Caki2 (cell line): Measurements from ENCODE around the gene DIO3. TPM values are rescaled to one million over a fixed set of nuclear protein-coding genes. Genes with fewer than 3 reads are reported as not detected.

Experiments used
- DNase-seq: peaks from one replicate; pipeline ENCODE4 v3.0.0-alpha.2; 2015; ENCODE audit warnings: low read depth
- in situ Hi-C: cut with HindIII; loops from 2 replicates; pipeline ENCODE4 v1.10.0; 2016; ENCODE audit warnings: low sequenced_read_pairs, low pct_unique_long_range_greater_than_20kb, mixed read lengths
- total RNA-seq: library from RNA; depleted of rRNA; stranded (reverse); fragments of >200 nt; shearing (Covaris generic); gene quantifications from 2 replicates; pipeline ENCODE4 v1.2.3, GENCODE V29; 2014; ENCODE audit warnings: low replicate concordance

Gene DIO3
- total RNA-seq, 1 experiment from 2014 or later = 0.71 TPM

DNA sequence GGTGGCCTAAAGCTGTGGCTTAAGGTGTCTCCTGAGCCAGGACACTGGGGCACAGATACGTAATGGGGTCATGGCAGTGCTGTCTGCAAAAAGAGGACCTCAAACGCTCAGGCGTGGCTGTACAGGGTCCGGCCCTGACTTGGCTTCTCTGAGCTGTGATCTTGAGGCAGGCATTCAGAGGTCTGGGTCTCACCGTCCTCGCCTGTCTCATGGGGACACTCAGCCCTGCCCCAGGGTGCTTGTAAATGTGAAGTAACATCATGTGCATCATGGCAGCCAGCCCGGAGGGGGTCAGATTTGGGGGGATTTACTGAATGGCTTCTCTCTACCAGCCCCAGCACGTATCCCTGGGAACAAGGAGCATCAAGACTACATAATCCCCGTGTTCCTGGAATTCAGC, 28.8 kb downstream of the DIO3 start:
- in situ Hi-C loops = no loop called here
- no peak for DNase-seq

DNA sequence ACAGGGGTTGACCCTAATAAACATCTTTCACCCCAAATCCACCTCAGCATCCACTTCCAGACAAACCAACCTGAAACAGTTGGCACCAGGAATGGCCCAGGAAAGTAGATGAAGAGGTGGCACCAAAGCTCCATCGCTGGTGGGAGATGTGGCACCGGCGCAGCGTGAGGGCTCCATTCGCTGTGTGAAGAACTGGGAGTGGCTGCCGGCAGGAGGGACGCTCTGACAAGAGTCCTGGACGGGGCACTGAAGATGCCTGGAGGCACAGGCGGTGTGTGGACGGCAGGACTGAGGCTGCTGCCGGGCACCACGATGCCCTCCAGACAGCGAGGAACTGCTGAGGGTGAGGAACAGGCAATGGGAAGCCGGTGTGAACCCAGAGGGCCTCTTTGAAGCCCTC, 29.3 kb downstream of the DIO3 start:
- DNase-seq = no peak
- in situ Hi-C loops = no loop called here

DNA sequence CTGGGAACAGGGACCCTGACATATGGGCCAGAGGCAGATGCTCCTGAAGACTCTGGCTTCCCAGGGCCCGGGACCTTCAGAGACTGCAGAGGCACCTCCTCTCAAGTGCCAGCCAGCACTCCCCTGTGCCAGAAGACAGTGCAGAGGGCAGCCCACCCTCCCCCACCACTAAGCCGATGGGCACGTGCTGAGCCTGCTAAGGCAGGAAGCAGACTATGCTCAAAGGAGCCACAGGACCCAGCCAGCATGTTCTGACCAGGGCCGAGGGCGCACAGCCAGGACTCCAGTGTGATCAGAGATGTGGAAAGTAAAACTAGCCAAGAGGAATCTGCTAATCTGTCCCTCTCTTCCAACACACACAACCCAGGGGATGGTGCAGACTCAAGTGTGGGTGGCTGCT, 29.8 kb downstream of the DIO3 start:
- in situ Hi-C loops = no loop called here
- no peak for DNase-seq

- DNase-seq = no peak
- in situ Hi-C loops = no loop called here
Measured at GRCh38 chr14:101591582-101591981, 30.3 kb downstream of the DIO3 start.

DNA sequence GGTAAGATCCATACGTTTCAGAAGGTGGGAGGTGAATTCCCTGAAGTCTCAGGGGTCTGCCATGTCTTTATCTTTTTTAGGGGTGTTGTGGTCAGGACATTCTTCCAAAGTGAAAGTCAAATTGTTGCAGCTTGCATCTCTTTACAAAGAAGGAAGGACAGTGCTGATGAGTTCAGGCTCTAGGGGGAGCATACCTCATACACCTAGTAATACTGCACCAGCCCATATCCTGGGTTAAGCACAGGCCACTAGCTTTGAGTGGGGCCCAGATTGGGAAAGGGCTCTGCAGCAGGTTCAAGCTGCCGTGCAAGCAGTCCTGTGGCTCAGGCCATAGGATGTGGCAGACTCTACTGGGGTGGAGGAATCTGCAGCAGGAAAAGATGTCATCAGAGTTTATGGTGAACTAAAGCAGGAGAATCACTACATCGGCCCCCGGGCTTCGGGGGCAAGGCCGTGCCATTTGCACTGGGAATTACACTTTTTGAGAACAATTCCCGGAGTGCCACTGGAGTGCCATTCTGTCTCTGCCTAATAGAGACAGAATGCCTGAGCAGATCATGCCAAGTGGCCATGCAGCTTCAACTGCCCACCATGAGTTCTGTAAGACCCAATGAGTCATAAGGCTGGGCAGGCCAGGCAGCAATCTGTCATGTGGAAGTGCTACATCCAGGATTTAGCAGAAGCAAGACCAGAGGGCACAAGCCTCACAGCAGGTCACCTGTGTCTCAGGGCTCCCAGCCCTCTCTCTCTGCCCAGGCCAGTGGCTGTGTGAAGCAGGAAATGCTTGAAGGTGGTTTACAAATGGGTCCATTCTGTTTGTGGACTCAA, 32.3 kb downstream of the DIO3 start:
- in situ Hi-C loops = no loop called here

GRCh38 chr14:101594511-101595148, 33.3 kb downstream of the DIO3 start:
- in situ Hi-C loops = no loop called here
- no peak for DNase-seq

More for the DNA sequence above, 32.3 kb downstream of the DIO3 start:
- no peak for DNase-seq

DNA sequence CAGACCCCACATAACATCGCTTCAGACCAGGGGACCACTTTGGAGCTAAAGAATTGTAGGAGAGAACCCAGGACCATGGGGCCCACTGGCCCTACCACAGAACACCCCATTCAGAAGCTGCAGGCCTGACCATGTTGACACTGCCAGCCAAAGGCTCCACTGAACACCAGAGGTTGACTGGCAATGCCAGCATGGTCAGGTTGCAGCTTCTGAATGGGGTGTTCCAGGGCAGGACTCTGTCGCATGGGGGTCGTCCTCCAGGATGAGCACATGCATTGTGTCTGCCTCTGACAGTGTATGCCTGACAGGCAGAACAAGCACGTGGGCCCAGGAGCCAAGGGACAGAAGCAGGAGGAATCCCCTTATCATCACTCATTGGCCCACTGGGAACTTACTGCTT, 34.1 kb downstream of the DIO3 start:
- DNase-seq = no peak
- in situ Hi-C loops = no loop called here

GRCh38 chr14:101595887-101596721, 34.8 kb downstream of the DIO3 start:
- DNase-seq = no peak
- in situ Hi-C loops = no loop called here

- in situ Hi-C loops = no loop called here
- DNase-seq = no peak
Measured at GRCh38 chr14:101596742-101597141, 35.4 kb downstream of the DIO3 start.

- in situ Hi-C loops = no loop called here
- DNase-seq = no peak
Measured at GRCh38 chr14:101598159-101598558, 36.9 kb downstream of the DIO3 start.

DNA sequence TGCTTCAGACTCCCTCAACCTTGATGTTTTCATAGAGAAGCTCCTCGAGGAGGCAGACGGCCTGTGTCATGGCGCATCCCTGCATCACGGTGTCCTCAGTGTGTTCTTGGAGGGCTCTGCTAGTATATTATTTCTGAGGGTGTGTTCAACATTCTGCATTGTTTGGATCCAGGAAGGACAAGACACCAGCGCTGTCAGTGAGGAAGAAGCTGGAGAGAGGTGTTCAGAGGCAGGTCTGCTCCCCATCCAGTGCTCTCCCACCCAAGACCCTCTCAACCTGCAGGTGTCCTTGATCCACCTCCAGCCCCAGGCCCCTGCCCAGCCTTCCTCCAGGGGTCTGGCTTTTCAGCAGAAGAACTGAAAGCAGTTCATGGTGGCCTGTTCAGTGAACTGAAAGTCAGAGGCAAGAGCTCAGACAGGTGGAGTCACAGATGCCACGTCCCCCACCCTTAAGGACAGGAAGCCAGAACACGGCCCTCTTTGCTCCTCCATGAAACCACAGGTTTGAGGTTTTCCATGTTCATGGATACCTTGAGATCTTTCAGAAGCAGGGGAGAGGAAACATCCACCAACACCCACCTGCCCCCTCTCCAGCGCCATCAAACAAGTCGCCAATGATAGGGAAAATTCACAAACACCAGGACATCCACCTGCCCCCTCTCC, 37.4 kb downstream of the DIO3 start:
- in situ Hi-C loops = no loop called here
- DNase-seq = no peak

- in situ Hi-C loops = no loop called here
- no peak for DNase-seq
Measured at GRCh38 chr14:101599234-101599885, 38.1 kb downstream of the DIO3 start.

- no peak for DNase-seq
- in situ Hi-C loops = no loop called here
Measured at GRCh38 chr14:101600336-101600890, 39.1 kb downstream of the DIO3 start.

- in situ Hi-C loops = no loop called here
- no peak for DNase-seq
Measured at GRCh38 chr14:101600891-101601605, 39.8 kb downstream of the DIO3 start.

DNA sequence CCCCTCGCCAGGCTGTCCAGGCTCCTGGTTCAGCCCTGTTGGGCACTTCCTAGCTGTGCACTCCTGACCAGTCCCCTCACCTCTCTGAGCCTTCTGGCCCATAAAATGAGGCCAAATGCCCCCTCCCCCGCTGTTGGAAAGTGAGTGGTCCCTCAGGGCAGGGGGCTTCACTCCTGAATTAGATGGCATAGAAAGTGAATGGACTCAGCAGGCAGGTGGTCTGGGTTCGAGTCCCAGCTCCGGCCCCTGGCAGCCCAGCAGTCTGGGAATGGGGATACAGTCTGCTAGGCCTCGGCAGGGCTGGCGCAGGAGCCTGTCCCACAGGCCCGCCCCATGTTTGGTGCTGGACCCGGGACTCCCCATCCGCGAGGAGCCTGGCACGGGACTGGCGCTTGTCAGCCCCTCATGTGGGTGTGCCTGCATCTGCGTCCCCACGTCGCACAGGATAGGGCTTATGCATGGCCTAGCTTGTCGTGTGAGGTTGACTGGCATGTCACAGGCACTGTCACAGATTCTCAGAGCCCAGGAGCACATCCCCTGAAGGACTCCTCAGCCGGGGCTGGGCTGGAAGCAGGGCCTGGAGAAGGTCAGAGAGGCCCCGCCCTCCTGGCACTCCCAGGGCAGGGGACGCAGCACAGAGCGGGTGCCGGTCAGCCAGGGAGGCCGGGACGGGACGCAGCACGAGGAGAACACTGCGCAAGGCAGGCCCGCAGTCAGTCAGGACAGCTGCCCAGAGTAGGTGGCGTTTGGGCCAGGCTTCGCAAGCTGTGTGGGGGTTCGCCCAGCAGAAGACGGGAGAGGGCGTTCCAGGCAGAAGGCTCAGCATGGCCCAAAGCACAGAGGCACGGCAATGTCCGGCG, 40.5 kb downstream of the DIO3 start:
- DNase-seq = no peak
- in situ Hi-C loops = no loop called here

GRCh38 chr14:101602466-101602840, 41.2 kb downstream of the DIO3 start:
- in situ Hi-C loops = no loop called here
- DNase-seq = no peak
